A549 (cell line): ENCODE data around the gene LRRC4C.

ENCODE experiments used
- BHLHE40 ChIP-seq: IDR thresholded peaks from 2 replicates; pipeline ENCODE4 v1.6.1; 2012; ENCODE audit warnings: low read depth, low read length, inconsistent platforms
- CHD2 ChIP-seq: fragments of 150-350 bp; IDR thresholded peaks from 2 replicates; pipeline ENCODE4 v1.6.1; 2014; ENCODE audit warnings: low read length; ENCODE audit not compliant: partially characterized antibody
- CTCF ChIP-seq: fragments of >200 bp; sonication (Bioruptor Twin); formaldehyde crosslinking; IDR thresholded peaks from 3 replicates; pipeline ENCODE4 v1.5.1; 2016
- JUN ChIP-seq, 2 experiments: fragments of >200 bp; sonication (Bioruptor Twin); formaldehyde crosslinking; IDR thresholded peaks; 2 replicates in 1 of 2; 3 replicates in 1 of 2; pipeline ENCODE4 v1.6.1; 2016 to 2017
- NFE2L2 ChIP-seq: fragments of 150-350 bp; conservative IDR thresholded peaks from 2 replicates; pipeline ENCODE4 v1.6.1; 2014; ENCODE audit warnings: low read length
- NR3C1 ChIP-seq: fragments of >200 bp; sonication (Bioruptor Twin); formaldehyde crosslinking; IDR thresholded peaks from 3 replicates; pipeline ENCODE4 v1.6.1; 2017
- POLR2A ChIP-seq: IDR thresholded peaks from 2 replicates; pipeline ENCODE4 v1.6.1; 2012; ENCODE audit warnings: mild to moderate bottlenecking, low read length
- RAD21 ChIP-seq, 2 experiments: fragments of >200 bp in 1 of 2; sonication (Bioruptor Twin) in 1 of 2; formaldehyde crosslinking in 1 of 2; IDR thresholded peaks in 1 of 2; conservative IDR thresholded peaks in 1 of 2; 2 replicates in 1 of 2; 3 replicates in 1 of 2; pipeline ENCODE4 v1.6.1; 2012 to 2018; ENCODE audit warnings: inconsistent platforms in 1 of 2
- USF2 ChIP-seq: fragments of 450-650 bp; IDR thresholded peaks from 2 replicates; pipeline ENCODE4 v1.6.1; 2014; ENCODE audit warnings: antibody characterized with exemption
- ZFP36 ChIP-seq: fragments of 450-650 bp; IDR thresholded peaks from 2 replicates; pipeline ENCODE4 v1.6.1; 2014; ENCODE audit warnings: borderline replicate concordance; ENCODE audit not compliant: partially characterized antibody

GRCh38 chr11:41045266-41045665 lies 414.2 kb downstream of the LRRC4C start:
- TF ChIP-seq CTCF (no peak), ZFP36 (no peak), CHD2 (no peak), POLR2A (no peak), JUN (IDR thresholded peaks at IDR 0.05) (no peak), BHLHE40 (no peak), RAD21 (conservative IDR thresholded peaks at IDR 0.05 in 1 of 2, IDR thresholded peaks at IDR 0.05 in 1 of 2) (no peak), NFE2L2 (no peak), NR3C1 (no peak), USF2 (no peak)
